Measurements from ENCODE around the gene FAM240A.

Gene FAM240A

DNA sequence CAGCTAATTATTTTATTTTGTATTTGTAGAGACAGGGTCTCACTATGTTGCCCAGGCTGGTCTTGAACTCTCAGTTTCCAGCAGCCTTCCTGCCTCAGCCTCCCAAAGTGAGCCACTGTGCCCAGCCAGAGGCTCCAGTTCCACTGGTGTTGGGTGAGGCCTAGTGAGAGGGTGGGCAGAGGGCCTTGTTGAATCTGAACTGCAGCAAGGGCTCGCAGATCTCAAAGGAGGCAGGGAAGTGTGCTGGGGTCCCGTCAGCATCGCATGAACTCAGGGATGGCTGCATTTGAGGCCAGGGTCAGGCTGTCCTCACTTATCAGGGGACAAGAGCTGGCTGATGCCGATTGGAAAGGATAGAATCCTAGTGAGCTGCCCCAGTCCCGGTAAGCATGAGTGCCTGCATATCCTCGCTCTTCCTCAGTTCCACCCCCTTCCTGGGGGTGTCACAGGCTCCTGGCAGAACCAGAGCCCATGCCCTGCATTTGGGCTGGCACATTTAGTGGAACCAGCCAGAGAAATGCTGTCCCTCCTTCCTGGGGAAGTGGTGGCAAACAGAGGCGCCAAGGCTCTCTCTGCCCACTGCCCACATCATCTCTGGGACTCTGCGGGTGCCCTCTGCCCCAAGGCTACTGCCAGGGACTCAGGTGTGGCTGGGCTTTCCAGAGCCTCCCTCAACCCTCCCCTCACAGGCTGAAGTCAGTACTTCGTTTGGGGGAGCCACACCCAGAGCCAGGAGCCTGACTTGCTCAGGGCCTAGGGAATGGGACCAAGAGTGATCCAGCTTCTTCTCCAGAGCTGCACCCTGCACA is 57.1 kb downstream of the FAM240A start:
- no peak overlapping the region for H3K4me3 ChIP-seq (replicated peaks in 1 of 2; ENCODE audit: low read depth in 2 of 2, low read length in 2 of 2)
- no peak for DNase-seq (ENCODE audit: low read depth in 2 of 2)
- TF ChIP-seq CTCF (IDR thresholded peaks at IDR 0.05; ENCODE audit: low read depth, low read length): no peak

GRCh38 chr3:46670000-46670890 is 57.9 kb downstream of the FAM240A start:
- DNase-seq (ENCODE audit: low read depth in 2 of 2): no peak
- no peak for TF ChIP-seq CTCF (IDR thresholded peaks at IDR 0.05; ENCODE audit: low read depth, low read length)
- H3K4me3 ChIP-seq (replicated peaks in 1 of 2; ENCODE audit: low read depth in 2 of 2, low read length in 2 of 2): no peak overlapping the region

- DNase-seq (ENCODE audit: low read depth in 2 of 2): no peak
- no peak for TF ChIP-seq CTCF (IDR thresholded peaks at IDR 0.05; ENCODE audit: low read depth, low read length)
- no peak overlapping the region for H3K4me3 ChIP-seq (replicated peaks in 1 of 2; ENCODE audit: low read depth in 2 of 2, low read length in 2 of 2)
Measured at GRCh38 chr3:46670891-46671427, 58.6 kb downstream of the FAM240A start.

DNA sequence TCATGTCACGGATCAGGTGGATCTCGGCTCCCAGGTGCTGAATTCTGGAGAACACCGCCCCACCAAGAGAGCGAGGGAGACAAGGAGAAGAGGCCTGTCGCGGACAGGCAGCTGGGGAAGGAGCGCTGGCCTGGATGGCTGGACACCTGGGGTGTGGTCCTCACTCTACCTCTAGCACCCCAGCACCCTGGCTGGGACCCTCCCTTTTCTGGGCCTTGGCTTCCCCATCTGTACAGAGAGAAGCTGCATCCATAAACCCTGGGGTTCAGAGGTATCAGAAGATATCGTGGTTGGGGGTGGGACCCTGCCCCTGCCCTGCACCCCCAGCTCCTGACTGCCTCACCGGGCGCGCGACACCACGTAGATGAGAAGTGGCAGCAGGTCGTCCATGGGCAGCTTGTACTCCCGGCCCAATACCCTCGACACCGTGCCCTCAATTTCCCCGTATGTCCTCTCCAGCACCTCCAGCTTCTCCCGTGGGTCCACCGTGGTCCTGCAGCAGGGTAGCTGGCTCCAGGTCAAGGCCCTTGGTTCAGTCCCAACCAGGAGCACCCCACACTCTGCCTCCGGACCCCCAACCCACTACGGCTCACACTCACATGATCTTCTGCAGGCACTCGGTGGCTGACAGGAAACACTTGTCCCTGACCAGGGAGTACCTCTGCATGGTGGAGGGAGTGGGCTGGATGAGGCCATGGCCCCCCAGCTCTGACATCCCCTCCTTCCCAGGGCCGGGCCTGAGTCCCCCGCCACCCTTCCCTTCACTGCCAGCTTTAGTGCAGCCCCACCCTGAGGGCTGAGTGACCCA is 59.4 kb downstream of the FAM240A start:
- no peak for DNase-seq (ENCODE audit: low read depth in 2 of 2)
- H3K4me3 ChIP-seq (replicated peaks in 1 of 2; ENCODE audit: low read depth in 2 of 2, low read length in 2 of 2): no peak overlapping the region
- TF ChIP-seq CTCF (IDR thresholded peaks at IDR 0.05; ENCODE audit: low read depth, low read length): no peak

DNA sequence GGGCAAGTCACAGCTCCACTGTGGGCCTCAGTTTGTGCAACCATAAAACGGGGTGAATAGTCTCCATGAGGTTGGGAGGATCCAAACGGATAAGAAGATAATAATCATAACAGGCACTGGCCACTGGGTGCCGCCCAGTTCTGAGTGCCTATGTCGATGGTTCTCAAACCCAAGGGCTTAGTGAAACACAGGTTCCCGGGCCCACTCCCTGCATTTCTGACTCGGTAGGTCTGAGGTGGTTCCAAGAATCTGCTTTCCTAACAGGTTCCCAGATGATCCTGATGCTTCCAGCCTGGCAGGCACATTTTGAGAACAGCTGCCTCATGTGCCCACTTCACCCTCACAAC is 60.0 kb downstream of the FAM240A start:
- DNase-seq (ENCODE audit: low read depth in 2 of 2): no peak
- no peak overlapping the region for H3K4me3 ChIP-seq (replicated peaks in 1 of 2; ENCODE audit: low read depth in 2 of 2, low read length in 2 of 2)
- no peak for TF ChIP-seq CTCF (IDR thresholded peaks at IDR 0.05; ENCODE audit: low read depth, low read length)

Measured in cardiac fibroblast (primary cell).